ENCODE data around the gene SLC24A3.

- TF ChIP-seq POLR2A (IDR thresholded peaks at IDR 0.05) (no peak), POLR2AphosphoS5 (IDR thresholded peaks at IDR 0.05) (no peak), CTCF (IDR thresholded peaks at IDR 0.05) (no peak), EP300 (IDR thresholded peaks at IDR 0.05) (no peak)
Observed at GRCh38 chr20:19631410-19631809, 419.0 kb downstream of the SLC24A3 start.

Measured in suprapubic skin (tissue), 4 donors.